HEK293T (cell line): ENCODE results near the gene TTLL7.

Experiments
- CTBP1 ChIP-seq: fragments of 450-650 bp; IDR thresholded peaks from 2 replicates; pipeline ENCODE4 v1.6.1; 2016; ENCODE audit warnings: borderline replicate concordance
- FOXA1 ChIP-seq: fragments of 450-650 bp; IDR thresholded peaks from 2 replicates; pipeline ENCODE4 v1.6.1; 2016; ENCODE audit warnings: mild to moderate bottlenecking
- FOXM1 ChIP-seq: fragments of 450-650 bp; IDR thresholded peaks from 2 replicates; pipeline ENCODE4 v1.6.1; 2017; ENCODE audit warnings: mild to moderate bottlenecking, borderline replicate concordance
- SP1 ChIP-seq: fragments of 450-650 bp; IDR thresholded peaks from 2 replicates; pipeline ENCODE4 v1.6.1; 2017
- TARDBP ChIP-seq: fragments of 450-650 bp; IDR thresholded peaks from 2 replicates; pipeline ENCODE4 v1.6.1; 2016

DNA sequence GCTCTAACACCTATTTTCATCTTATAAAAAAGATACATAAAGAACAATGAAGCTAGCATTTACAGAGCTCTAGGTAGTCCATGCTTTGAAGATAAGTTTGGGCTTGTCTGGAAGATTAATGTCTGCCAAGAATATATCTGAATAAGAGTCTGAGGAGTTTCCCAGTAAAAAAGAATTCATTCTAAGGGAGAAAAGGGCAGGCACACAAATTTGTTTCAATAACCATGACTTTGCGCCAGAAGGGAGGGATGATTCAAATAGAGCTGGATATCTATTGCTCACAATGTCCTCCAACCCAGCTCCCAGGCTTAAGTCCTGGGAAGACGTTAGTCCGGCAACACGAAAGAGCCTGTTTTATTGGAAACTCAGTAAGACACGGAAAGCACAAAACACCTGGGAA is 9.7 kb upstream of the TTLL7 start:
- TF ChIP-seq CTBP1, result no peak
- TF ChIP-seq FOXA1, result no peak
- TF ChIP-seq TARDBP, result no peak
- no peak for TF ChIP-seq FOXM1
- TF ChIP-seq SP1, result no peak
